ENCODE results near the gene NPHP3. TPM values are rescaled to one million over a fixed set of nuclear protein-coding genes. Genes with fewer than 3 reads are reported as not detected.

Gene NPHP3
- total and polyA plus RNA-seq, 2 donors (not counting 1 experiment from before 2014, with no cell fraction given), result 18.4 to 47.8 TPM

DNA sequence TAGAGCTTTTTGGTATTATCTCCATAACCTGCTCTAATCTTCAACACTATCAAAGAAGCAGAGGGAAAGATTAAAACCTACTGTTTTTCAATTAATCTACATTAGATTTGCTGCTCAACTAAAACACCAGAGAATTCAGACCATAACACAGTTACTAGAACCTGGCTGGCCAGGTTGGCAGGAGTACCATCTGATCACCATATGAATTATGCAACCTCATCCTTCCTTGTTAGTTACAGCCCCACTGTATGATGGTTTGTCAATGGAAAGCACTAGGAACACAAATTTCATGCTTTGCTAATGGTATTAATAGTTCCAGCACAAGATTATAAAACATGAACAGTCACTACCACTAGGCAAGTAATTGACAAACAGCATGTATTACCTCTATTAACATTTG, 5.8 kb downstream of the NPHP3 start:
- no peak overlapping the region for H3K4me2 ChIP-seq (replicated peaks; ENCODE audit: low read depth, low read length, poor library complexity, severe bottlenecking)
- no peaks in the 10 kb centered on the region for H4K20me1 ChIP-seq (ENCODE audit: control insufficient read depth, insufficient read depth, low read length, poor library complexity, severe bottlenecking)
- peaks cover 10 to 13% of the 10 kb centered on the region in 2 donors for H3K4me1 ChIP-seq (ENCODE audit: control insufficient read depth in 2 of 2, insufficient read depth in 2 of 2, low read length in 2 of 2)
- Mint-ChIP-seq H3K9me3 (ENCODE audit: insufficient read depth) (no peaks in the 10 kb centered on the region), H3K27ac (no peak overlapping the region), H3K4me3 (no peak overlapping the region), H3K27me3 (no peaks in the 10 kb centered on the region), H3K4me1 (peaks cover 17% of the 10 kb centered on the region)
- no peak overlapping the region for H3K9ac ChIP-seq (ENCODE audit: low read length)
- no peaks in the 10 kb centered on the region for H3K27me3 ChIP-seq (replicated peaks in 1 of 4; ENCODE audit: control extremely low read depth in 1 of 4, control insufficient read depth in 3 of 4, insufficient read depth in 4 of 4, low read length in 3 of 4)
- no peak for TF ChIP-seq EZH2 (IDR thresholded peaks at IDR 0.05; ENCODE audit: borderline replicate concordance, insufficient read depth, low read depth, low read length, poor library complexity, severe bottlenecking)
- TF ChIP-seq, protein P1, sequence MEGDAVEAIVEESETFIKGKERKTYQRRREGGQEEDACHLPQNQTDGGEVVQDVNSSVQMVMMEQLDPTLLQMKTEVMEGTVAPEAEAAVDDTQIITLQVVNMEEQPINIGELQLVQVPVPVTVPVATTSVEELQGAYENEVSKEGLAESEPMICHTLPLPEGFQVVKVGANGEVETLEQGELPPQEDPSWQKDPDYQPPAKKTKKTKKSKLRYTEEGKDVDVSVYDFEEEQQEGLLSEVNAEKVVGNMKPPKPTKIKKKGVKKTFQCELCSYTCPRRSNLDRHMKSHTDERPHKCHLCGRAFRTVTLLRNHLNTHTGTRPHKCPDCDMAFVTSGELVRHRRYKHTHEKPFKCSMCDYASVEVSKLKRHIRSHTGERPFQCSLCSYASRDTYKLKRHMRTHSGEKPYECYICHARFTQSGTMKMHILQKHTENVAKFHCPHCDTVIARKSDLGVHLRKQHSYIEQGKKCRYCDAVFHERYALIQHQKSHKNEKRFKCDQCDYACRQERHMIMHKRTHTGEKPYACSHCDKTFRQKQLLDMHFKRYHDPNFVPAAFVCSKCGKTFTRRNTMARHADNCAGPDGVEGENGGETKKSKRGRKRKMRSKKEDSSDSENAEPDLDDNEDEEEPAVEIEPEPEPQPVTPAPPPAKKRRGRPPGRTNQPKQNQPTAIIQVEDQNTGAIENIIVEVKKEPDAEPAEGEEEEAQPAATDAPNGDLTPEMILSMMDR (IDR thresholded peaks at IDR 0.05), result no peak
- H3K9me3 ChIP-seq (ENCODE audit: control extremely low read depth in 1 of 3, control insufficient read depth in 2 of 3, insufficient read depth in 1 of 3, low read length in 2 of 3), result no peaks in the 10 kb centered on the region
- no peak for DNase-seq
- no peak for ATAC-seq (ENCODE audit: low read depth)
- H3K4me3 ChIP-seq (ENCODE audit: control extremely low read depth in 1 of 5, extremely low read depth in 1 of 5, insufficient read depth in 1 of 5, low read depth in 2 of 5, low read length in 4 of 5), result no peak overlapping the region
- CTCF ChIA-PET, result no interaction called here
- peaks cover 8 to 18% of the 10 kb centered on the region in 2 experiments for H3K36me3 ChIP-seq (replicated peaks in 1 of 2; ENCODE audit: control extremely low read depth in 1 of 2, control insufficient read depth in 1 of 2, extremely low read depth in 1 of 2, insufficient read depth in 2 of 2, low read length in 1 of 2)
- no peak overlapping the region for H2AFZ ChIP-seq (ENCODE audit: insufficient read depth, low read depth, low read length, poor library complexity, severe bottlenecking)
- intact Hi-C loops (cut with micrococcal nuclease), result no loop called here
- H3K27ac ChIP-seq (ENCODE audit: low read length in 2 of 2), result no peak overlapping the region
- POLR2A ChIA-PET, result no interaction called here
- H3K79me2 ChIP-seq (ENCODE audit: control insufficient read depth, insufficient read depth, low read length), result peaks cover 10% of the 10 kb centered on the region

DNA sequence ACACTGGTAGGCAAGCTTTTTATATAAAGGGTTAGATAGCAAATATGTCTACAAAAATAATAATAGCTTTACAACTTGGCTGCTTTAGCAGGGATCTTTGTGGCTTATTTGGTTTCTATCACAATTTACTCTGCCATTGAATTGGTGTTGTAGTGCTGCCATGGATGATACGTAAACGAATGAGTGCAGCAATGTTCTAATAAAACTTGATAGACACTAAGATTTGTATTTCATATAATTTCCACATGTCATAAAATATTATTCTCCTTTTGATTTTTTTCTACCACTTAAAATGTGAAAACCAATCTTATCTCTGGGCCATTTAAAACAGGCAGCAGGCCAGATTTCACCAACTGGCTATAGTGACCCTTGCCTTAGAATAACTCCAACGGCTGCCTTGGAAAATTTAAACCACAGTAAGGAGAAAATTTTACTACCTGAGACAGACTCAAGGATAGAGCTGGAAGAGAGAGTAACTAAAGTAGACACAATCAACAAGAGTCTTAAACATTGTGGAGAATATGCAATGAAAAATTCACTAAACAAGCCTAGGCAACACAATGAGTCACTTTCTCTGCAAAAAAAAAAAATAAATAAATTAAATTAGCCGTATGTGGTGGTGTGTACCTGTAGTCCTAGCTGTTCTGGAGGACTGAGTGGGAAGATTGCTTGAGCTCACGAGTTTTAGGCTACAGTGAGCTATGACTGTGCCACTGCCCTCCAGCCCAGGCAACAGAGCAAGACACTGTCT, 8.1 kb downstream of the NPHP3 start:
- no peaks in the 10 kb centered on the region for H3K9me3 Mint-ChIP-seq (ENCODE audit: insufficient read depth)
- H3K79me2 ChIP-seq (ENCODE audit: control insufficient read depth, insufficient read depth, low read length), result no peaks in the 10 kb centered on the region
- H3K4me3 ChIP-seq (ENCODE audit: control extremely low read depth in 1 of 5, extremely low read depth in 1 of 5, insufficient read depth in 1 of 5, low read depth in 2 of 5, low read length in 4 of 5), result no peak overlapping the region
- ChIA-PET POLR2A (no interaction called here), CTCF (interaction anchor here (0.7 to 0.9 kb wide), 3 partner anchors 12 to 670 kb away, joined by 3 to 5 read pairs (median 4); no protein-coding TSS in a partner anchor)
- H3K4me1 ChIP-seq (ENCODE audit: control insufficient read depth in 2 of 2, insufficient read depth in 2 of 2, low read length in 2 of 2), result no peaks in the 10 kb centered on the region
- no peak overlapping the region for H3K27ac ChIP-seq (ENCODE audit: low read length in 2 of 2)
- TF ChIP-seq, protein P1 (IDR thresholded peaks at IDR 0.05), result no peak
- TF ChIP-seq EZH2 (IDR thresholded peaks at IDR 0.05; ENCODE audit: borderline replicate concordance, insufficient read depth, low read depth, low read length, poor library complexity, severe bottlenecking), result no peak
- no peaks in the 10 kb centered on the region for H3K9me3 ChIP-seq (ENCODE audit: control extremely low read depth in 1 of 3, control insufficient read depth in 2 of 3, insufficient read depth in 1 of 3, low read length in 2 of 3)
- peaks cover 5% of the 10 kb centered on the region for H3K4me1 Mint-ChIP-seq
- no CpG with 5 or more reads among the region's 5 CpGs for WGBS (ENCODE audit: insufficient coverage)
- DNase-seq (no peak), ATAC-seq (ENCODE audit: low read depth) (no peak)
- peaks cover 19 to 24% of the 10 kb centered on the region in 2 experiments for H3K36me3 ChIP-seq (replicated peaks in 1 of 2; ENCODE audit: control extremely low read depth in 1 of 2, control insufficient read depth in 1 of 2, extremely low read depth in 1 of 2, insufficient read depth in 2 of 2, low read length in 1 of 2)
- intact Hi-C loops (cut with micrococcal nuclease), result no loop called here
- H3K27ac Mint-ChIP-seq, result no peak overlapping the region
- no peaks in the 10 kb centered on the region for H3K27me3 ChIP-seq (replicated peaks in 1 of 4; ENCODE audit: control extremely low read depth in 1 of 4, control insufficient read depth in 3 of 4, insufficient read depth in 4 of 4, low read length in 3 of 4)
- H3K27me3 Mint-ChIP-seq, result no peaks in the 10 kb centered on the region
- H4K20me1 ChIP-seq (ENCODE audit: control insufficient read depth, insufficient read depth, low read length, poor library complexity, severe bottlenecking), result no peaks in the 10 kb centered on the region
- no peak overlapping the region for H3K4me2 ChIP-seq (replicated peaks; ENCODE audit: low read depth, low read length, poor library complexity, severe bottlenecking)
- no peak overlapping the region for H3K9ac ChIP-seq (ENCODE audit: low read length)
- no peak overlapping the region for H3K4me3 Mint-ChIP-seq
- no peak overlapping the region for H2AFZ ChIP-seq (ENCODE audit: insufficient read depth, low read depth, low read length, poor library complexity, severe bottlenecking)

Measured in B cell (primary cell).